Activated CD4-positive, alpha-beta memory T cell treated with anti-CD3 and anti-CD28 coated beads for 36 hours (primary cell): ENCODE measurements around the gene RYR1. TPM values are rescaled to one million over a fixed set of nuclear protein-coding genes. Genes with fewer than 3 reads are reported as not detected.

Experiments used
- CTCF ChIA-PET: fragments of 350-600 bp; sonication (Branson Sonifier 250); formaldehyde crosslinking; loops from one replicate; lab custom pipeline; 2021; ENCODE audit warnings: antibody characterized with exemption, inconsistent platforms; lab: Charles Lee
- POLR2A ChIA-PET: fragments of 350-600 bp; sonication (Branson Sonifier 250); formaldehyde crosslinking; loops from one replicate; lab custom pipeline; 2021; ENCODE audit warnings: antibody characterized with exemption; lab: Charles Lee
- DNase-seq: peaks from one replicate; pipeline ENCODE4 v3.0.0-alpha.2; 2020
- H3K27ac Mint-ChIP-seq: one replicate; pipeline ENCODE4 v1.8.0; 2021; ENCODE audit warnings: mixed read lengths
- H3K27me3 Mint-ChIP-seq: one replicate; pipeline ENCODE4 v1.8.0; 2021; ENCODE audit warnings: mixed read lengths
- H3K36me3 Mint-ChIP-seq: one replicate; pipeline ENCODE4 v1.8.0; 2021; ENCODE audit warnings: mixed read lengths
- H3K4me1 Mint-ChIP-seq: one replicate; pipeline ENCODE4 v1.8.0; 2021; ENCODE audit warnings: low read depth, mixed read lengths
- H3K4me3 Mint-ChIP-seq: one replicate; pipeline ENCODE4 v1.8.0; 2021; ENCODE audit warnings: mild to moderate bottlenecking, mixed read lengths
- H3K9me3 Mint-ChIP-seq: one replicate; pipeline ENCODE4 v1.8.0; 2021; ENCODE audit warnings: mixed read lengths
- intact Hi-C: fragments of 100-400 bp; cut with micrococcal nuclease; formaldehyde crosslinking; loops from one replicate; pipeline ENCODE4 v1.15.1; 2023
- total RNA-seq, 2 experiments: library from RNA; stranded (reverse); gene quantifications; one replicate each; pipeline ENCODE4 v1.2.3, GENCODE V29; 2021

RYR1 gene
- total RNA-seq, 2 experiments from 2014 or later, result 2.4 to 2.5 TPM

DNA sequence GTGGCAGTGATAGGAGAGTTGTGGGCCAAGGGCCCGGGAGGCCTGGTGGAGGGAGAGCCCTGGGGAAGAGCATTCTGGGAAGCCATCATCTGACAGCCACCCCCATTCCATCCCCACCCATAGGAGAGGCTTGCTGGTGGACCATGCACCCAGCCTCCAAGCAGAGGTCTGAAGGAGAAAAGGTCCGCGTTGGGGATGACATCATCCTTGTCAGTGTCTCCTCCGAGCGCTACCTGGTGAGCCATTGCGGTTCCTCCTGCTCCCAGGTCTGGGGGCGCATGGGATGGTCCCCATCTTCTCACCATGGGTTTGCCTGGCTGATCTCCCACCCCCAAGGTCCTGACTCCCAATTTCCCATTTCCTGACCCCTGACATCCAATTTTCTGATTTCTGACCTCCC is 10.5 kb downstream of the RYR1 start:
- ChIA-PET CTCF (no interaction called here), POLR2A (no interaction called here)
- H3K4me3 Mint-ChIP-seq, result no peak overlapping the region
- no peaks in the 10 kb centered on the region for H3K36me3 Mint-ChIP-seq
- DNase-seq, result no peak
- no peaks in the 10 kb centered on the region for H3K9me3 Mint-ChIP-seq
- H3K27ac Mint-ChIP-seq, result no peak overlapping the region
- H3K27me3 Mint-ChIP-seq, result peaks cover 4% of the 10 kb centered on the region
- no peaks in the 10 kb centered on the region for H3K4me1 Mint-ChIP-seq
- intact Hi-C loops, result no loop called here

DNA sequence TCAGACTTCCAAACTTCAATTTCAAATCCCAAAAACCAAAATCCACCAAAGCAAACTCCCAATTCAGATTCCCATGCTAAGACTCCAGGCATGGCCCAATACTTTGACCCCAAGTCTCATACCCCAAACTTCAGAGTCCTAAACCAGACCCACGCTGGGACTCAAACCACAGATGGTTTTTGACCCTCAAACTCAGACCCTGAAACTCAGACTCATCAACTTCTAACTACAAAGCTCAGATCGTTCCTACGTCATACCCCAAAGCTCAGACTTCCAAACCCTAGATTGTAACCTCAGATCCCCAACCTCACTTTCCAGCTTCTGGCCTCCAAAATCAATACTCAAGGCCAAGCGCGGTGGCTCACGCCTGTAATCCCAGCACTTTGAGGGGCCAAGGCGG is 11.9 kb downstream of the RYR1 start:
- Mint-ChIP-seq H3K27me3 (peaks cover 4% of the 10 kb centered on the region), H3K36me3 (no peaks in the 10 kb centered on the region), H3K9me3 (no peaks in the 10 kb centered on the region), H3K27ac (no peak overlapping the region), H3K4me1 (no peaks in the 10 kb centered on the region), H3K4me3 (no peak overlapping the region)
- no peak for DNase-seq
- ChIA-PET CTCF (interaction anchor here (2.7 kb wide), 1 partner anchor 42 kb away, joined by 11 read pairs; the partner anchor contains the start of gene FAM98C), POLR2A (no interaction called here)
- intact Hi-C loops, result no loop called here

DNA sequence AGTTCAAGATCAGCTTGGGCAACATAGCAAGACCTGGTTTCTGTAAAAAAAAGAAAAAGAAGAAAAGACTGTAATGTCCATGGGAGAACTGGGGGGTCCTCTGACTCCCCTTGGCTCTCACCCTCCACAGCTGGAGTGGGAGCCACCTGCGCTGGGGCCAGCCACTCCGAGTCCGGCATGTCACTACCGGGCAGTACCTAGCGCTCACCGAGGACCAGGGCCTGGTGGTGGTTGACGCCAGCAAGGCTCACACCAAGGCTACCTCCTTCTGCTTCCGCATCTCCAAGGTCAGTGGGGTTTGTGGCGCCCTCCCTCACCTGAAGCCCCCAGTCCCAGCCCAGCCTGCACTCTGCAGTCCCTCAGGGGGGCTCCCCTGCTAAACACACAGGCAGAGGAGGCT is 14.7 kb downstream of the RYR1 start:
- Mint-ChIP-seq H3K9me3 (no peaks in the 10 kb centered on the region), H3K27ac (no peak overlapping the region), H3K4me1 (no peaks in the 10 kb centered on the region), H3K4me3 (no peak overlapping the region), H3K36me3 (no peaks in the 10 kb centered on the region), H3K27me3 (no peaks in the 10 kb centered on the region)
- no peak for DNase-seq
- POLR2A ChIA-PET, result no interaction called here
- intact Hi-C loops, result no loop called here
- CTCF ChIA-PET, result no interaction called here

GRCh38 chr19:38449518-38449917 is 16.0 kb downstream of the RYR1 start:
- Mint-ChIP-seq H3K27me3 (no peaks in the 10 kb centered on the region), H3K27ac (no peak overlapping the region), H3K36me3 (no peaks in the 10 kb centered on the region), H3K4me3 (no peak overlapping the region), H3K4me1 (peaks cover 4% of the 10 kb centered on the region), H3K9me3 (no peaks in the 10 kb centered on the region)
- CTCF ChIA-PET, result interaction anchor here (0.8 kb wide), 1 partner anchor 47 kb away, joined by 3 read pairs; the partner anchor contains the start of gene FAM98C
- POLR2A ChIA-PET, result no interaction called here
- intact Hi-C loops, result no loop called here
- no peak for DNase-seq

GRCh38 chr19:38451036-38451435 is 17.5 kb downstream of the RYR1 start:
- CTCF ChIA-PET, result no interaction called here
- Mint-ChIP-seq H3K4me1 (peaks cover 4% of the 10 kb centered on the region), H3K36me3 (no peaks in the 10 kb centered on the region), H3K4me3 (no peak overlapping the region), H3K27ac (no peak overlapping the region), H3K27me3 (no peaks in the 10 kb centered on the region), H3K9me3 (no peaks in the 10 kb centered on the region)
- POLR2A ChIA-PET, result no interaction called here
- intact Hi-C loops, result no loop called here
- DNase-seq, result no peak

GRCh38 chr19:38451629-38452028 is 18.1 kb downstream of the RYR1 start:
- H3K36me3 Mint-ChIP-seq, result no peaks in the 10 kb centered on the region
- H3K27ac Mint-ChIP-seq, result no peak overlapping the region
- intact Hi-C loops, result no loop called here
- H3K4me1 Mint-ChIP-seq, result peaks cover 4% of the 10 kb centered on the region
- no peaks in the 10 kb centered on the region for H3K27me3 Mint-ChIP-seq
- POLR2A ChIA-PET, result no interaction called here
- CTCF ChIA-PET, result no interaction called here
- no peak overlapping the region for H3K4me3 Mint-ChIP-seq
- H3K9me3 Mint-ChIP-seq, result no peaks in the 10 kb centered on the region
- no peak for DNase-seq

DNA sequence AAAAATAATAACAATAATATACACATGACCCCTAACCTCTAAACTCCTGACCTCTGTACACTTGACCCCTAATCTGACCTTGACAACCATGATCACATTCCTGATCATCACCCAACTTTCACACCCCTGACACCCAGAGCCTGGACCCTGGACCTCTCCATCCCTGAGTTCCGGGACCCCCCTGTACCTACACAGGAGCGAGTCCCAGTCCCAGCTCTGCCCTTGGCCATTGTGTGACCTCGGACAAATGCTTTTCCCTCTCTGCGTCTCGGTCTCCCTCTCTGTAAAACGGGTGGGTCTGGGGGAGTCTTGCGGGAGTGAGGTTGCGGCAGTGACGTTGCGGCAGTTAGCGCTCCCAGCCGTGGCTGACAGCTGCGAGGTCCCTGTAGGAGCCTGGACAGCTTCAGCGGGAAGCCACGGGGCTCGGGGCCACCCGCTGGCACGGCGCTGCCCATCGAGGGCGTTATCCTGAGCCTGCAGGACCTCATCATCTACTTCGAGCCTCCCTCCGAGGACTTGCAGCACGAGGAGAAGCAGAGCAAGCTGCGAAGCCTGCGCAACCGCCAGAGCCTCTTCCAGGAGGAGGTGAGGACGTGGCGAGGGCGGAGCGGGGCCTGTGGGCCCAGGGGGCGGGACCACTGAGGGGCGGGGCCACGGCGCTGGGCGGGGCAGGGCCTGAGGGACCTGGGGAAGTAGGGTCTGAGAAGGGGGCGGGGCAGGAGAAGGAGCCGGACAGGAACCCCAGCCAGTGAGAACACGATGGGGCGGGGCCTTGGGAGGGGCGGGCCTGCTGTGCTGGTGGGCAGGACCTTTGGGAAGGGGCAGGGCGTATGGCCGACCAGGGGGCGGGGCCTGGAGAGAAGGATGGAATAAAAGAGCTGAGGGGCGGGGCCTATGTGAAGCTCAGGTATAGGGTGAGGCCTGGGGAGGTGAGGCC is 19.2 kb downstream of the RYR1 start:
- ChIA-PET POLR2A (no interaction called here), CTCF (no interaction called here)
- Mint-ChIP-seq H3K4me1 (peaks cover 4% of the 10 kb centered on the region), H3K36me3 (no peaks in the 10 kb centered on the region), H3K27ac (no peak overlapping the region), H3K9me3 (no peaks in the 10 kb centered on the region), H3K27me3 (no peaks in the 10 kb centered on the region), H3K4me3 (no peak overlapping the region)
- DNase-seq, result peak; percentile 36
- intact Hi-C loops, result no loop called here

DNA sequence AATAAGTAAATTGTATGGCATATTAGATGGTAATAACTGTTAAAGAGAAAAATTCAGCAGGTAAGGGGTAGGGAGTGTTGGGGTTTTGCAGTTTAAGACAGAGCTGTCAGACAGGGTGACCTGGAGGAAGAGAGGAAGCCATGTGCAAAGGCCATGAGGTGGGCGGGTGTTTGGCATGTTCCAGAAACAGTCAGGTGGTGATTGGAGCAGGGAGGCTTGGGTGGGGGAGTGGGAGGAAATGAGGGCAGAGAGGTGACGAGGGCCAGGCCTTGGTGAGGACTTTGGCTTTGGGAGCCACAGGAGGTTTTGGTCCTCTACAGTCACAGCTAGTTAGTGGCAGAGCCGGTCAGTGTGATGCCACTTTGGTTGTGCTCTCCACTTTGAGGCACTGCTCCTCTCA is 20.1 kb downstream of the RYR1 start:
- POLR2A ChIA-PET, result no interaction called here
- no peak overlapping the region for H3K27ac Mint-ChIP-seq

DNA sequence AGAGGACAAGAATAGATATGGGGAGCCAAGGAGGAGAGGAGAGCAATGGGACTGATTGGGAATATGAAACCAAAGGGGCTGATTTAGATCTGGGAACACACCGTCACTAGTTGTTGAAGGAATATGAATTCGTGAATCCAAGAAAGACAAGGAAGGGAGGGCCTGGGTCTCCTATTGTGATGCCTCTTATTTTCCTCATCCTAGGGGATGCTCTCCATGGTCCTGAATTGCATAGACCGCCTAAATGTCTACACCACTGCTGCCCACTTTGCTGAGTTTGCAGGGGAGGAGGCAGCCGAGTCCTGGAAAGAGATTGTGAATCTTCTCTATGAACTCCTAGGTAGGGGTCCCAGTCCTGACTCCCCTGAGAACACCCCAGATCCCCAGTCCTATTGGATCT is 21.5 kb downstream of the RYR1 start:
- ChIA-PET POLR2A (no interaction called here), CTCF (no interaction called here)
- no peak overlapping the region for H3K4me3 Mint-ChIP-seq
- peaks cover 4% of the 10 kb centered on the region for H3K4me1 Mint-ChIP-seq
- no peaks in the 10 kb centered on the region for H3K9me3 Mint-ChIP-seq
- H3K36me3 Mint-ChIP-seq, result no peaks in the 10 kb centered on the region
- DNase-seq, result no peak
- H3K27me3 Mint-ChIP-seq, result peaks cover under 1% of the 10 kb centered on the region
- H3K27ac Mint-ChIP-seq, result no peak overlapping the region
- intact Hi-C loops, result no loop called here

More for the DNA sequence above, 20.1 kb downstream of the RYR1 start:
- Mint-ChIP-seq H3K4me3 (no peak overlapping the region), H3K4me1 (peaks cover 4% of the 10 kb centered on the region), H3K9me3 (no peaks in the 10 kb centered on the region), H3K36me3 (no peaks in the 10 kb centered on the region), H3K27me3 (no peaks in the 10 kb centered on the region)
- CTCF ChIA-PET, result interaction anchor here (0.6 to 1.1 kb wide), 2 partner anchors 51 to 596 kb away, joined by 3 to 5 read pairs; partner anchors contain the start of gene FAM98C
- peak; percentile 18 for DNase-seq
- intact Hi-C loops, result no loop called here

- intact Hi-C loops, result no loop called here
- CTCF ChIA-PET, result no interaction called here
- DNase-seq, result no peak
- H3K9me3 Mint-ChIP-seq, result no peaks in the 10 kb centered on the region
- H3K4me3 Mint-ChIP-seq, result no peak overlapping the region
- H3K27ac Mint-ChIP-seq, result no peak overlapping the region
- no peaks in the 10 kb centered on the region for H3K36me3 Mint-ChIP-seq
- POLR2A ChIA-PET, result no interaction called here
- peaks cover 3% of the 10 kb centered on the region for H3K27me3 Mint-ChIP-seq
- peaks cover 4% of the 10 kb centered on the region for H3K4me1 Mint-ChIP-seq
Measured at GRCh38 chr19:38457202-38457601, 23.7 kb downstream of the RYR1 start.

DNA sequence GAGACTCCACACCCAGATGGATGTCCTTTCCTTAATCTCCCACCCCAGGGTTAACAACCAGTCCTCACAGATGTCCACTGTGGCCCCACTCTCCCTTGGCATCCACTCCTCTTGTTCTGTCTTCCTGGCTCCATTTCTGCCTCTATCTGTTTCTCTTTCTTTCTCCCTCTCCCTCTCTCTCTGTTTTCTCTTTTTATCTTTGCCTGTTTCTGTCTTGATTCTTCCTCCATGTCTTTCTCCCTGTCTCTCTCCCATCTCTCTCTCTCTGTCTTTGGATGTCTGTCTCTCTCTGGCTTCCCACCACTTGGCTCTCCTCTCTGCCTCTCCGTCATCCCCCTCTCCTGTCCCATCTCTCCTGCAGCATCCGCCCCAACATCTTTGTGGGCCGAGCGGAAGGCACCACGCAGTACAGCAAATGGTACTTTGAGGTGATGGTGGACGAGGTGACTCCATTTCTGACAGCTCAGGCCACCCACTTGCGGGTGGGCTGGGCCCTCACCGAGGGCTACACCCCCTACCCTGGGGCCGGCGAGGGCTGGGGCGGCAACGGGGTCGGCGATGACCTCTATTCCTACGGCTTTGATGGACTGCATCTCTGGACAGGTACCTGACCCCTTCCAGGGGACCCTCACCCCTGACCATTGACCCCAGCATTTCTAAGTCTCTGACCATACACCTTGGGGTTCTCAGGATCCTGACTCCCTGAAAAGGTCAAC is 24.4 kb downstream of the RYR1 start:
- CTCF ChIA-PET, result no interaction called here
- H3K27me3 Mint-ChIP-seq, result peaks cover 8% of the 10 kb centered on the region
- intact Hi-C loops, result no loop called here

GRCh38 chr19:38458991-38459390 is 25.5 kb downstream of the RYR1 start:
- Mint-ChIP-seq H3K4me1 (no peaks in the 10 kb centered on the region), H3K36me3 (no peaks in the 10 kb centered on the region), H3K4me3 (no peak overlapping the region), H3K27me3 (peaks cover 8% of the 10 kb centered on the region), H3K9me3 (no peaks in the 10 kb centered on the region), H3K27ac (no peak overlapping the region)
- CTCF ChIA-PET, result interaction anchor here (0.6 kb wide), 1 partner anchor 141 kb away, joined by 6 read pairs; no protein-coding TSS in a partner anchor
- intact Hi-C loops, result no loop called here
- POLR2A ChIA-PET, result no interaction called here
- no peak for DNase-seq

More for the DNA sequence above, 24.4 kb downstream of the RYR1 start:
- Mint-ChIP-seq H3K27ac (no peak overlapping the region), H3K9me3 (no peaks in the 10 kb centered on the region), H3K4me1 (peaks cover 4% of the 10 kb centered on the region), H3K4me3 (no peak overlapping the region), H3K36me3 (no peaks in the 10 kb centered on the region)
- no peak for DNase-seq
- POLR2A ChIA-PET, result no interaction called here
